Activated T-helper 1 cell treated with Interleukin-2 at 50 U/mL for 16 hours (primary cell): ENCODE measurements around the gene COL16A1.

Experiments used
- DNase-seq: peaks from one replicate; pipeline ENCODE4 v3.0.0-alpha.2; 2020; ENCODE audit warnings: low read depth

Gene COL16A1

DNA sequence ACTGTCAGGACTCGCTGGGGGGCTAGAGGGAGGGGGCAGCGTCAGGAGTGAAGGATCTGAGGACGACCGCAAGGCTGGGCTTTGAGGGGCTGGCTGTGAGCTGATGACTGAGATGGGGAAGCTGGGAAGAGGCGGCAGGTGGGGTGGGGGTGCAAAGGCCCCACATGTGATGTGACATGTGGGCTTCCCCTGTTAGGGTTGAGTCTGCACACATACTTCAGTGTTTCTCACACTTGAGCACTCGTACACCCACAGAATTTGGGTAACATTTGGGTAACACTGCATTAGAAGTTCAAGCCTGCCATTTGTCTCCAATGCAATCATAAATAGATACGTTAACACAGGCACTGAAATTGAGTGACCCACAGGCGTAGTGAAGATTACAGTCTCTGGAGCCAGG is 16.2 kb downstream of the COL16A1 start:
- no peak for DNase-seq

DNA sequence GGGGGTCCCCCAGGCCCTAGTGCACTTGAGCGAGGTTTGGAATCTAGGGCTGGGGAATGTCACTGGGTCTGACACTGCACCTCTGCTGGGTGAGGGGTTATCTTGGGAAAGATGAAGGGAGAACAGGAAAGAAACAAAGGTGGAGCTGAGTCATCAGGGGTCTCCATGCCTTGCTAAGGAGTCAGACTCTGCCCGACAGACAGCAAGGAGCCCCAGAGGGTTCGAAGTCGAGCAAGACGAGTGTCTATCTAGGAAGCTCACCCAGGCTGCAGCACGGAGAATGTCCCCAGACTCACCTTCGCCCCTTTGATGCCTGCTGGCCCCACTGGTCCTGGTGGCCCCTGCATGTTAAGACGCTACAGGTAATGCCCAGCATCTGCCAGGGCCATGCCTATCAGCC is 18.0 kb downstream of the COL16A1 start:
- no peak for DNase-seq

DNA sequence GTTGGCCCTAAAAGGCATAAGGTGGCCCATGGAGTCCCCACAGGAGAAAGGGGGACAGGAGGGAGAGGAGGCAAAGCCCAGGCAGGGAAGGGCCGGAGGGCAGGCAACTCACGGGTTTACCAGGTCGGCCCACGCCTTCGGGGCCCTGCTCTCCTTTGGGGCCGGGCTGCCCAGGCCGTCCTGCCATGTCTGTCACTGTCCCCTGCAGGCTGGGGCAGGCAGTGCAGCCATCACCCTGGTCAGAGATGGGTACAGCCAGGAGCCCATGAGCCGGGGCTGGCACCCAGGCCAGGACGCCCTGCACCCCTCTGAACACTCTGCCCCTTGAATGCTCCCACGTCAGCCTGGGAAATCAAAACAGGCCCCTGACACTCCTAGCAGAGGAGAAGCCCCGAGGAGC is 19.8 kb downstream of the COL16A1 start:
- no peak for DNase-seq

DNA sequence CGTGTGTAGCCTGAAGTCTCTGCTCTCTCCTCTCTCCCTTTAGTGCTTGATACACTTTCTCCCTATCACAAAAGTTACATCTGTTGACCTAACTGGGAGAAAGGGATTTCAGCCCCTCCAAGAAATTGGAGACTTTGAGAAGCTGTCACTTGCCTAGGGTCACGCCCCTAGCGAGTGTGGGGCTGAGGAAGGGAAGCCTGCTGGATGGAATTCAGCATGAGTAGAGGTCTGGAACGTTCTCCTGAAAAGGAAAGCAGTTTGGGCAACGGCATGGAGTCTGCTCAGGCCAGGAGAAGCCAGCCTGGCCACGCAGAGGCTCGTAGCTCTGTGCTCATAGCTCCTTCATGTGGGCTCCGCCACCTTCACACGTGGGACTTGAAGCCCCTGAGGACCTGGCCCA is 22.4 kb downstream of the COL16A1 start:
- no peak for DNase-seq

DNA sequence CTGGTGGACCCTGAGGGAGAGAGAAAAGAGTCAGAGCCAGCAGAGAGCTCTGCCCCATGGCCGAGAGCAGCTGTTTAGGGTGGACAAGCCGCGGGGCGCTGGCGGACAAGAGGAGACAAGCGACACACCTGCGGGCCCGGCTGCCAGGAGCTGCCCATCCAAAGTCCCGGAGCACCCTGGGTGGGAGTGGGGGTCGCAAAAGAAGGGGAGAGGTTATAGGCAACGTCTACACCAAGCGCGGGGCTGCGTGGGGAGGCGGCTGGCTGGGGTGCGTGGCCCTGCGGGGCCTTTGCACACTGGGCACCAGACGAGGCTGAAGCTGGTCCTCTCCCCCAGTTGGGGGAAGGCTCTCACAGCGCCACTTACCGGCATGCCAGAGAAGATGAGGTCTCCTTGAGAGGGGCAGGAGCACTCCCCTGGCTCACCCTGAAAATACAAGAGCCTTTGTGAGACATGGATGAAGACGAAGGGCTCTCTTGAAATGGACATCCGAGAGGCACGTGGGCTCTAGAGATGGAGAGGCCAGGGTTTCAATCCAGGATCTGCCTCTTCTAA is 24.1 kb downstream of the COL16A1 start:
- DNase-seq, result no peak

DNA sequence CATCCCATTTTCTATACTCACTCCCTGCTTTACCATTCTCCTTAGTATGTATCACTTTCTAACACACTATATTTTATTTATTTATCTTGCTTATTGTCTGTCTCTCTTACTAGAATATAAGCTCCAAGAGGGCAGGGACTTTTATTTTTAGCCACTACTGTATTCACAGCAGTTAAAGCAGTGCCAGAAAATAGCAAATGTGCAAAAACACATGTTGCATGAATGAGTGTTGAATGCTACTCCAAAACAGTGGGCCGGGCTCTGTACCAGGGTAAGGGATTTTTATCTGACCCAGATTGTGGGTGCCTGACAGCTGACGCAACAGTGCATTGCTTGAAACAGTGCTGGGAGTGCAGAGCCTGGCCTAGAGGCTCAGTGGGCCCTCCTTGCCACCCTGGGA is 24.7 kb downstream of the COL16A1 start:
- no peak for DNase-seq

DNA sequence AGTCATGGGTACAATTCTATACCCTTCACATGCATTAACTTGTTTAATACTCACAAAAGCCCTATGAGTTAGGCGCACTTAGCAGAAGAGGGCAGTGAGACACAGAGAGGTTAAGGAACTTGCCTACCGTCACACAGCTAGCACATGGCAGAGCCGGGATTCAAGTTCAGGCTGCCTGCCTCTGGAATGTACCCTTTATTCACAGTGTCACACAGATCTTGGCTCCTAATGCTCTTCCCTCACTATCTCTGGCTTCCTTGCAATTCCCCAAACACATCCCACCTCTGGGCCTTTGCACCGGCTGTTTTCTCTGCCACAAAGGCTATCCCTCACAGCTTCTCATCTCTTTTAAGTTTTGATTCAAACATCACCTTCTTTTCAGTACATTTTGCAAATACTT is 25.1 kb downstream of the COL16A1 start:
- DNase-seq, result no peak

DNA sequence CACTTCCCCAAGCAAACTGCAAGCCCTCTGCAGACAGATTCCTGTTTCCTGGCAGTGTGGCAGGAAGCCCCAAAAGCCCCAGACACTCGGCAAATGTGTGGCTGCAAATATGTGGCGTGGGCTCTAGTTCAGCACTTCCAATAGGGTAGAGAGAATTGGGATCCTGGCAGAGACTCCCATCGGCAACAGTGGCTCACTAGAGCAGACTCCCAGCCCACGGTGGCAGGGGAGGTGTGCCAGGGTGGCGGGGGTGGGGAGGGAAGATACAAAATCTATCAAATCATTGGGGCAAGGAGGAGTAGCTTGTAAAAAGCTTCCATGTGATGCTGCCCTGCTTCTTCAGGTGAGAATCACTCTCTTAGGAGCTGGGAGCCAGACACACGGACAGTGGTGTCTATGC is 25.9 kb downstream of the COL16A1 start:
- DNase-seq, result no peak

DNA sequence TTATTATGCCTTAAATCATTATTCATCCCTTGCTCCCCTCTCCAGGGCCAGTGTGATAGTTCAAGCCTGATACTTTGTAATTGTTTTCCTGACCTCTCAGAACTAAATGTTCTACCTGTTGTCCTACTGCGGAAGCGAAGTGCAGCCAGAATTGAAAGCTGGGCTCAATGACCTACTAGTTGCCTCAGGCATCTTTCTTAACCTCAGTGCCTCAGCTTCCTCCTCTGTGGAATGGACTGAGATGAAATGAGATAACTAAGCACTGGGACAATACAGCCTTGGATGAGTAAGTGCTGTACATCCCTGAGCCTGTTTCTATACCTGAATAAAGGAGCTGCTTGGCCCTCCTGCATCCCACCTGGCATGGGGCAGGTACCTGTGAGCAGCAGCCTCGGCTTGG is 26.4 kb downstream of the COL16A1 start:
- no peak for DNase-seq

DNA sequence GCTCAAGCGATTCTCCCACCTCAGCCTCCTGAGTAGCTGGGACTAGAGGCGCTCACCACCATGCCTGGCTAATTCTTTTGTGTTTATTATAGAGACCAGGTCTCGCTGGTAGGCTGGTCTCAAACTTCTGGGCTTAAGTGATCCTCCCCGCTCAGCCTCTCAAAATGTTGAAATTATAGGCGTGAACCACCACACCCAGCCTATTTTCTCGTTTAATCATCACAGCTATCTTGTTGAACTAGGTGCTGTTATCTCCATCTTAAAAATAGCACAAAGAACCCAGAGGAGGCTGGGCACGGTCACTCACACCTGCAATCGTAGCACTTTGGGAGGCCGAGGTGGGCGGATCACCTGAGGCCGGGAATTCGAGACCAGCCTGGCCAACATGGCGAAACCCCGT is 28.1 kb downstream of the COL16A1 start:
- DNase-seq, result no peak

DNA sequence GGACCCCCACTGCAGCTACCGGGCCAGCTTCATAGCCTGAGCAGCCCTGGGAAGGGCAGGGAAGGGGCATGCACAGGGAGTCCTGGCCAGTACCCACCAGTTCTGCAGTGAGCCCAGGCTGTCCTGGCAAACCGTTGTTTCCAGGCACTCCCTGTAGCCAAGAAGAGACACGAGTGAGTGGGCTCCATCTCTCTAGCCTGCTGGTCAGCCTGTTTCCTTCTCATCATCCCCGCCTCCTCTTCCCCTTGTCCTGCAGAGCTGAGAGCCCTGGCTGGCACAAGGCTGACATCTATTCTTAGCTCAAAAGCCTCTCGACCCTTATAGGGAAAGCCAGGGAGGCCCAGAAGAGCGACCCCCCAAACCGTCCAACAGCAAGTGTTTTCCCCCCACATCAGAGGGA is 28.7 kb downstream of the COL16A1 start:
- DNase-seq, result no peak

DNA sequence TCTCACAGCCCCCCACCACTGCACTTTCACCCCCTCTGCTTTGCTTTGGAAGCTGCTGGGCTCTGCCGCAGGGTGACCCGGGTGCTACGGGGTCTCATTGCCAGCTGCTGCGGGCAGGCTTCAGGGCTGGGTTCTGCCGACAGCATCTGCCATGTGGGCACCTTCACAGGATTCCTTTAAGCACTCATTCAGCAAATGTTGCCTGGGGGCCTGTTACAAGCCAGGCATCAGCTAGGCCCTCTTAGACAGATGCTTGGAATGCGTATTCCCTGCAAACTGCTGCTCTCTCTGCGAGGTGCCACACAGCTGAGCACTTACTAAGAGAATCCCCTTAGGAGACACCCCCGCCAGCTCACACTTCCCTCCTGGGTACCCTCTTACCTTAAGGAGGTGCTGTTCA is 29.2 kb downstream of the COL16A1 start:
- no peak for DNase-seq

DNA sequence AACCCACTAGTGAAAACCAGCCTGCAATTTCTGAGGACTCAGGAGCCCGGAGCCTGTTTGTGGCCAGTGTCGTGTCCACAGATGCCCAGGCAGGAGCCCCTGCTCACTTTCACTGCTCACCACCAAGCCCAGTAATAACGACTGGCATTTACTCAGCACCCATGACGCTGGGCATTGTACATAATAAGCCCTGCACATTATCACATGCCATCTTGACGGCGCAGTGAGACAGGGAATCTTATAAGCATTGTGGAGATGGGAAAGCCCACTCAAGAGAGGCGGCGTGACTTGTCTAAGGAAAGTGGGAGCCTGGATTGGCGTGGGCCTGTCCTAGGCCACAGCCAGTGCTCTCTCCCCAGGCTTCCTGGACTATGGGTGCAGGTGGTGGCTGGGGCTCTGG is 30.4 kb downstream of the COL16A1 start:
- DNase-seq, result no peak

DNA sequence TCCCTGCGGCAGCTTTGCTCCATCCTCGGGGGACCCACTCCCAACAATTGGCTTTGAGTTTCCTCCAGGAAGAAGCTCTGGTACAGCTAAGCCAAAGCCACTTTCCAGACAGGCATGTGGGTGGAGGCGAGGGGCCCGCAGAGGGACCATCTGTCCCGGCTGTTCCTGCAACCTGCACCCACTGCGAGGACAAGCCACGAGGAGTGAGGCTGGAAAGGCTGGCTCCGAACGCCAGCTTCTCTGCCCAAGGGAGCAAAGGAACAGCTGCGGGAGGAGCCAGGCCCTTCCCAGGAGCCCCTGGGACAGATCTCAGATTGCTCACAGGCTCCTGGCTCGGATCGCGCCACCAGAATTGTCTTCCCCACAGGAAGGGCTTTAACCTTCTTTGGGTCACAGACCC is 30.8 kb downstream of the COL16A1 start:
- DNase-seq, result no peak

DNA sequence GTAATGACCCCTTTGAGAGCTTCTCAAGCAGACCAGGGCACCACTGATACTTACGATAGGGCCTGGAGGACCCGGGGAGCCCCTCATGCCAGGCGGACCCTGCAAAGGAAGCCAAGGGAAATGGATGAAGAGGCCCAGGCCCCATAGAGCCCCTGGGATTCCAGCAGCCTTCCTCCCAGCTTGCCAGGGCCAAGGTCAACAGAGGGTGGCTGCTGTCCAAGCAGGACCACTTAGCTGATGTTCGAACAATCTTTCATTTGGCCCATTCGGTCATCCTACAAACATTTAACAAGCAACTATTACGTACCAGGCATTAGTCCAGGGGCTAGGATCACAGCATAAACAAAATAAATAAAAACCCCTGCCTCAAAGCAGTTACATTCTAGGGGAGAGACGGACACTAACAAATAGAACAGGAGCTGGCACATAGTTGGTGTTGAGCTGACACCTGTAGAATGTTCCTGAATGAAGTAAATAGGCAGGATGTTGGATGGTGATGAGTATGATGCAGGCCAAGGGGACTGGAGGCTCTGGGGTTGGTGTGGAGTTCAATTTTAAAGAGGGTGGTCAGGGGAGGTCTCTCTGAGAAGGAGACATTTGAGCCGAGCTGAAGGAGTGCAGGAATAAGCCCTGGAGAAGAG is 32.1 kb downstream of the COL16A1 start:
- DNase-seq, result no peak

DNA sequence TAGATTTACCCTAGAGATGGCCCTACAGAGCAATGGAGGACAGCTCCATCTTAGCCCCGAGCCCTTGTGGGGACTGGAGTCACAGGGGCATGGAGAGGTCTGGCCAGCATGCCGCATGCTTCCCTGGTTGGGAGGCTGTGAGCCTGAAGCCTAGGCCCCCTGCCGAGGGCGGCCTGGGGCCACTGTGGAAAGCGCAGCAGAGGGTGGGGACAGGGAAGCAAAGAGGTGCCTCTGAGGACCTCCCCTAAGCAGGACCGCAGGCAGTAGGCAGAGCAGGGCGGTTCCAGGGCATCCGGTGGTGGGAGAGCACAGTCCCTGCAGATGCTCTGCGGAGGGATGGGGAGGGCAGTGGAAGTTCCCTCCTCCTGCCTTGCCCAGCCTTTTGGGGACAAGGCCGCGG is 32.7 kb downstream of the COL16A1 start:
- DNase-seq, result no peak

DNA sequence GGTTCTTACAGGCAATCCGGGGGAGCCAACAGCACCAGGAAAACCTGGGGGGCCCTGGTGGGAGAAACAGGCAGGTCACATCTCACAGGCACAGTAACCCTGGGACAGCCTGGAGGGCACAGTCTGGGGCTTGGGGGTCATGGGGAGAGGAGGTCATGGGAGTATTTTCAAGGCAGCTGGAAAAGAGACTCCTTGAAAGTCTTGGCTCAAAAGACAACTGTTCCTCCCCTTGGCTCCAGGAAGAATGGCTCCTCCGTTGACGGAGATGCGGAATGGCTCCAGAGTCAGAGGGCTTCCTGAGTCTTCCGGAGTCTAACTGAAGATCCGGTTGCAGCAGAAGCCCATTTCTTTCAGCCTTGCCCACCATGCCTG is 33.2 kb downstream of the COL16A1 start:
- no peak for DNase-seq

DNA sequence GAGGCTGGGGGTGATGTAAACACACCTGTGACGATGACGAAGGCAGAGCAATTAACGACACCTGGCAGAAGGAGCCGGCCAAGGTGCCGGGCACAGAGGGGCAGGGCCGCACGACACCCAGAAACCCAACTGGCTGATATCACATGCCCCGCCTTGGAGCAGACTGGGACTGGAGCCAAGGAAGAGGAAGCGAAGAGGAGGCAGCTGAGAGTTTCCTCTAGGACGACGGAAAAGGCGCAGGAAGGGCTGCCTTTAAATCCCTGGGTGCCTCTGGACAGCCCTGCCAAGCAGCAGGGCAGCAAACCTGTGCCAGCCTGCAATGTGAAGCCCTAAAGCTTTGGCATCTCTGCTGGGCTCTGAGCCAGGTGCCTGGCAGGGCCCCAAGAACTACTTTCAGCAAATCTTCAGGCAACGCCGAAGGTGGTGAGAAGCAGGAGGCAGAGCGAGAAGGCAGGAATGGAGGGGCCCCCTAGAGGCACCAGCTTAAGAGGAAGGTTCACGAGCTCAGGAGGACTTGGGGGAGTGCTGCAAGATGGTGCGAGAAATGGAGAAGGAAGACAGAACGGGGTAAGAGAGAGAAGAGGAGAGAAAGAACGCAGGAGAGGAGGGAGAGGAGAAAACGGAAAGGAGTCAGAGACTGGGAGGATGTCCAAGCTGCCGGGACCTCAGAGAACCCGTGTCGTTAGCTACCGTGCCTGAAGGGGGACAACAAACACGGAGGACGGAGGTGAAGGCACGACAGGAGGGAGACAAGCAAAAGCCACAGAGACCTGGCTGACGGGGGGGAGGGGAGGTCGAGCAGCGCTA is 33.8 kb downstream of the COL16A1 start:
- no peak for DNase-seq

DNA sequence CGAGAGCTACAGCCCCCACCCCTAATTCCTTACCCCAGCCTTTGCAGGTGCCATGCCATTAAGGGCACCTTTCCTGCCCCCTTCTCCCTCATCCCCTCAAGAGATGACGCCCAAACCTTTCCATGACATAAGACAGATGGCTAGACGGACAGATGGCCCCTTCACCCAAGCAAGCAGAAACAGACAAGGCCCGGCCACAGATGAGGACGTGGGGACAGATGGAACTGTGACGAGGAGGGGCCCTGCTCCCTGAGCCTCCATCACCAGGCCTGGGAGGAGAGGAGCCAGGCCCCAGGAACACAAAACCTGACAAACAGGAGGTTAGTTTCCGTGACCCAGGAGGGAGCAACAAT is 34.4 kb downstream of the COL16A1 start:
- DNase-seq, result no peak

DNA sequence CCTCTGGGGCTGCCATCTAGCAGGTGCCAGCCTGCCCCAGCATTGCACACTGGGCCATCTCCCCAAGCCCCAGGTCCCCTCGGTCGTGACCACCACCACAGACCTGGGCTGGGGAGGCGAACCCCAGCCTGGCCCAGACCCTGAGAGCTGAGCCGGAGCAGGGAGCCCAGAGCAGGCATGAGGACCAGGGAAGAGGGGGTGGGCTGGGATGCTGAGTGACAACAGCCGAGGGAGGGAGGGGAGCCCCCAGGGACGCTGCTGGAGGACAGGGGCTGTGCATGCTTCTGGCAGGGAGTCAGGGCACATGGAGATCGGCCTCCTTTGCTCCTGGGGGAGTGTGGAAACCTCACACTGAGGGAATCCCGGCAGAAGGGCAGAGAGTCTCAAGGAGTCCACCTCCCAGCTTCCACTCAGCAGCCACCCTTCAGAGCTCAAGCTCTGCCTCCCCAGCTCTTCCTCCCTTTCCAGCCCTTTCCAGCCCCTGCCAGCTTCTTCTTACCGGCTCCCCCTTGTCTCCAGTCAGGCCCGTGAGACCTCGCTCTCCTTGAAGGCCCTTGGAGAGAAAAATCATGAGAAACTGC is 35.4 kb downstream of the COL16A1 start:
- DNase-seq, result no peak

DNA sequence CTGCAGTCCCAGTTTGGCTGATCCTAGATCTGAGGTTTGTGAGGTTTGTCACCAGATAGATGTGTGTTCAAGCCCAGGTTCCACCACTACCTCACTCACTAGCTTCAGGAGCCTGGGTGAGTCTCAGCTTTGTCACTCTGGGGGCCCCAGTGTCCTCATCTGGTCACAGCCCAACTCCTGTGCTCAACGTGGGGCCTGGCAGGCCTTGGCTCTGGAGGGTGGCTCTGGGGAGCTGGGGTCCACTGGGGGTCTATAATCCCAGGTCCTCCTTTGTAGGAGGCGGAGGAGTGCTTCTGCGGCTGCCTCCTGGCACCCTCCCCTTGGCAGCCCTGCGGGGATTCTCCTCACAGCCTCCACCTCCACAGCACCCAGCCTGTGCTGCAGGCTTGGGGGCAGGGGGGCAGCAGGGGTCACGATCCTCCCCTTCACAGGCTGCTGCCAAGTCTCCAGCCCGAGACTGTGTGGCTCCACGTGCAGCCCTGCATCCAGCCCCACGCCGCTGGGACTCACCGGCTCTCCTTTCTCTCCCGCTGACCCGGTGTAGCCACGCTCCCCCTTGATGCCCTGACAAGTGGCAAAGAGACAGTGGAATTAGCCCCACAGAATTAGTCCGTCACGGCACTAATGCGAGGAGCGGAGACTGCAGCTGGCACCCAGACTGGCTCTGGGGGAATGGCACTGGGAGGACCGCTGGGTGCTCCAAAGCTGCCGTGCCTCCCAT is 36.6 kb downstream of the COL16A1 start:
- DNase-seq, result no peak

DNA sequence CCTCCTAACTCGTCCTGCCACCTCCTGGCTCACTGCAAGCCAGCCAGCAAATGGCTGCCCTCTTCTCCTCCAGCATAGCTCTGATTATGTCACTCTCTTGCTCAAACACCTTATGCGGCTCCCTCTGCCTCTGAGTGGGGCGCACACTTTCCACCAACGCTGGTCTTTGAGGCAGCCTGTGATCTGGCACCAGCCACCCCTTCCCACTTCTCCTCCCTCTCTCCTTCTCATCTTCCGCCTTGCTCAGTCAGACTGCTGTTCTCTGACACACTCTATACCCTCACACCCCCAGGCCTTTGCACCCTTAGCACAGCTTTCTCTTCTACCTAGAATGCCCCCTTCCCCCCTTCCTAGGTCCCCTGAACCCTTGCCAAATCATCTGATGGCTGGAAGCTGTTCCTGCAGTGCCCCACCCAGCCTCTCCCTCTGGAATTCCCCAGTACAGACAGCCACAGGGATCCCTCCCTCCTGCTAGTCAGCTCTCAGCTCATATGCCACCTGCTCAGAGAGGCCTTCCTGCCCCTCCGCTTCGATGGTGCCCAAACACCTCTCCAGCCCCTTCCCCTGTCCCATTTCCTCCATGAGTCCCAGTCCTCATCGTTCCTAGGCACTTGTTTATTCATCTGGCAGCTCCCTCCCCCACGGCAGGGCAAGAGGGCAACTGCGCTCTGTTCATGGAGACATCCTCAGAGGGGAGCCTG is 37.4 kb downstream of the COL16A1 start:
- no peak for DNase-seq
